B cell (primary cell): ENCODE measurements around the gene ZBTB11. TPM values are rescaled to one million over a fixed set of nuclear protein-coding genes. Genes with fewer than 3 reads are reported as not detected.
"Not testable (repeated sequence)": the region's sequence is repeated elsewhere in the genome, so short reads cannot be mapped to it uniquely, and the experiment has no call there.

Experiments used
- ATAC-seq: fragments of 200-7000 bp; cut with Tn5 transposase; one replicate; pipeline ENCODE4 v1.10.0; 2021; ENCODE audit warnings: low read depth, mild to moderate bottlenecking, moderate number of reproducible peaks, moderate library complexity
- CTCF ChIA-PET: fragments of 350-600 bp; sonication (Branson Sonifier 250); formaldehyde crosslinking; loops from one replicate; lab custom pipeline; 2021; ENCODE audit warnings: antibody characterized with exemption, inconsistent platforms; lab: Charles Lee
- POLR2A ChIA-PET: fragments of 350-600 bp; sonication (Branson Sonifier 250); formaldehyde crosslinking; loops from one replicate; lab custom pipeline; 2021; ENCODE audit warnings: antibody characterized with exemption; lab: Charles Lee
- DNase-seq: peaks from one replicate; pipeline ENCODE4 v3.0.0; 2013
- H2AFZ ChIP-seq: 2 replicates; pipeline ENCODE4 v1.6.1; 2012; ENCODE audit warnings: mild to moderate bottlenecking, low read depth, low read length; ENCODE audit not compliant: insufficient read depth, poor library complexity, severe bottlenecking
- H3K27ac ChIP-seq, 2 donors: 1 replicate in 1 of 2; 2 replicates in 1 of 2; pipeline ENCODE4 v1.5.1; 2012 to 2013; ENCODE audit warnings: low read length in 2 of 2, mild to moderate bottlenecking in 2 of 2, moderate library complexity in 1 of 2
- H3K27me3 ChIP-seq, 4 experiments: fragments of 200-600 bp in 1 of 4; sonication (generic) in 1 of 4; replicated peaks in 1 of 4; 1 replicate in 2 of 4; 2 replicates in 2 of 4; pipeline versions ENCODE4 v1.6.1 to v1.7.0; 2013 to 2016; ENCODE audit warnings: low read length in 3 of 4, mild to moderate bottlenecking in 2 of 4, mixed read lengths in 1 of 4, moderate library complexity in 1 of 4; ENCODE audit not compliant: insufficient read depth in 4 of 4, control insufficient read depth in 3 of 4; ENCODE audit errors: control extremely low read depth in 1 of 4
- H3K36me3 ChIP-seq, 2 experiments: replicated peaks in 1 of 2; 1 replicate in 1 of 2; 2 replicates in 1 of 2; pipeline versions ENCODE4 v1.6.1 to v1.7.1; 2013; ENCODE audit warnings: low read length in 1 of 2; ENCODE audit not compliant: insufficient read depth in 2 of 2, control insufficient read depth in 1 of 2; ENCODE audit errors: control extremely low read depth in 1 of 2, extremely low read depth in 1 of 2
- H3K4me1 ChIP-seq, 2 donors: fragments of 200-600 bp in 1 of 2; sonication (generic) in 1 of 2; 1 replicate in 1 of 2; 2 replicates in 1 of 2; pipeline versions ENCODE4 v1.5.1 to v1.6.1; 2013 to 2017; ENCODE audit warnings: low read length in 2 of 2; ENCODE audit not compliant: control insufficient read depth in 2 of 2, insufficient read depth in 2 of 2
- H3K4me2 ChIP-seq: replicated peaks from 2 replicates; pipeline ENCODE3; 2012; ENCODE audit warnings: mild to moderate bottlenecking, low read depth, low read length; ENCODE audit not compliant: poor library complexity, severe bottlenecking
- H3K4me3 ChIP-seq, 5 experiments: fragments of 200-600 bp in 1 of 5; sonication (generic) in 1 of 5; 1 replicate in 3 of 5; 2 replicates in 2 of 5; pipeline versions ENCODE4 v1.5.1 to v1.7.0; 2011 to 2016; ENCODE audit warnings: low read length in 4 of 5, mild to moderate bottlenecking in 4 of 5, low read depth in 2 of 5, control low read depth in 1 of 5, moderate library complexity in 1 of 5; ENCODE audit not compliant: insufficient read depth in 1 of 5; ENCODE audit errors: control extremely low read depth in 1 of 5, extremely low read depth in 1 of 5
- H3K79me2 ChIP-seq: fragments of 200-600 bp; sonication (generic); one replicate; pipeline ENCODE4 v1.6.0; 2016; ENCODE audit warnings: low read length; ENCODE audit not compliant: control insufficient read depth, insufficient read depth
- H3K9ac ChIP-seq: fragments of 200-600 bp; sonication (generic); 2 replicates; pipeline ENCODE4 v1.6.1; 2017; ENCODE audit warnings: mild to moderate bottlenecking, low read length, moderate library complexity
- H3K9me3 ChIP-seq, 3 donors: one replicate each; pipeline versions ENCODE4 v1.6.1 to v1.7.1; 2013; ENCODE audit warnings: low read length in 2 of 3; ENCODE audit not compliant: control insufficient read depth in 2 of 3, insufficient read depth in 1 of 3; ENCODE audit errors: control extremely low read depth in 1 of 3
- H4K20me1 ChIP-seq: 2 replicates; pipeline ENCODE4 v1.6.0; 2012; ENCODE audit warnings: mild to moderate bottlenecking, low read length; ENCODE audit not compliant: insufficient read depth, control insufficient read depth, poor library complexity, severe bottlenecking
- H3K27ac Mint-ChIP-seq: one replicate; pipeline ENCODE4 v1.8.0; 2021; ENCODE audit warnings: mixed read lengths
- H3K27me3 Mint-ChIP-seq: one replicate; pipeline ENCODE4 v1.8.0; 2021; ENCODE audit warnings: mixed read lengths
- H3K4me1 Mint-ChIP-seq: one replicate; pipeline ENCODE4 v1.8.0; 2021; ENCODE audit warnings: mixed read lengths
- H3K4me3 Mint-ChIP-seq: one replicate; pipeline ENCODE4 v1.8.0; 2021; ENCODE audit warnings: mixed read lengths
- H3K9me3 Mint-ChIP-seq: one replicate; pipeline ENCODE4 v1.8.0; 2022; ENCODE audit warnings: mixed read lengths; ENCODE audit not compliant: insufficient read depth
- WGBS: methylation state at CpG from one replicate; pipeline ENCODE4 v1.1.5; 2013; ENCODE audit warnings: missing lambda C conversion rate; ENCODE audit not compliant: insufficient coverage; 5-methylcytosine and 5-hydroxymethylcytosine counted together
- intact Hi-C: fragments of 100-400 bp; cut with micrococcal nuclease; formaldehyde crosslinking; loops from one replicate; pipeline ENCODE4 v1.10.0; 2022
- polyA plus RNA-seq: library from polyadenylated mRNA; depleted of rRNA; stranded (reverse); fragments of >200 nt; gene quantifications from 2 replicates; pipeline ENCODE4 v1.2.3, GENCODE V29; 2012
- total RNA-seq, 2 donors: library from RNA; stranded (reverse); fragments of 120-200 nt in 1 of 2; gene quantifications; 1 replicate in 1 of 2; 2 replicates in 1 of 2; pipeline versions ENCODE4 v1.2.3 to v1.2.4, GENCODE V29; 2013 to 2022
- TF ChIP-seq, protein P1 (sequence below): fragments of 200-600 bp; IDR thresholded peaks from one replicate; pipeline ENCODE4 v1.8.0; 2022; ENCODE audit warnings: antibody characterized with exemption, mild to moderate bottlenecking

The ZBTB11 gene
- total and polyA plus RNA-seq, 2 donors (not counting 1 experiment from before 2014, with no cell fraction given): 16.3 to 42.6 TPM

GRCh38 chr3:101693540-101693939, 16.6 kb upstream of the ZBTB11 start:
- POLR2A ChIA-PET, H3K4me1 Mint-ChIP-seq, H3K4me3 Mint-ChIP-seq, H3K4me1 ChIP-seq, H3K27ac ChIP-seq, H3K36me3 ChIP-seq, H3K9me3 Mint-ChIP-seq, H3K79me2 ChIP-seq, H3K27ac Mint-ChIP-seq, H4K20me1 ChIP-seq, H3K4me2 ChIP-seq, H3K9me3 ChIP-seq, H3K27me3 Mint-ChIP-seq, H3K9ac ChIP-seq, H3K27me3 ChIP-seq, H3K4me3 ChIP-seq, H2AFZ ChIP-seq, intact Hi-C loops: not testable (repeated sequence)
- TF ChIP-seq, protein P1, sequence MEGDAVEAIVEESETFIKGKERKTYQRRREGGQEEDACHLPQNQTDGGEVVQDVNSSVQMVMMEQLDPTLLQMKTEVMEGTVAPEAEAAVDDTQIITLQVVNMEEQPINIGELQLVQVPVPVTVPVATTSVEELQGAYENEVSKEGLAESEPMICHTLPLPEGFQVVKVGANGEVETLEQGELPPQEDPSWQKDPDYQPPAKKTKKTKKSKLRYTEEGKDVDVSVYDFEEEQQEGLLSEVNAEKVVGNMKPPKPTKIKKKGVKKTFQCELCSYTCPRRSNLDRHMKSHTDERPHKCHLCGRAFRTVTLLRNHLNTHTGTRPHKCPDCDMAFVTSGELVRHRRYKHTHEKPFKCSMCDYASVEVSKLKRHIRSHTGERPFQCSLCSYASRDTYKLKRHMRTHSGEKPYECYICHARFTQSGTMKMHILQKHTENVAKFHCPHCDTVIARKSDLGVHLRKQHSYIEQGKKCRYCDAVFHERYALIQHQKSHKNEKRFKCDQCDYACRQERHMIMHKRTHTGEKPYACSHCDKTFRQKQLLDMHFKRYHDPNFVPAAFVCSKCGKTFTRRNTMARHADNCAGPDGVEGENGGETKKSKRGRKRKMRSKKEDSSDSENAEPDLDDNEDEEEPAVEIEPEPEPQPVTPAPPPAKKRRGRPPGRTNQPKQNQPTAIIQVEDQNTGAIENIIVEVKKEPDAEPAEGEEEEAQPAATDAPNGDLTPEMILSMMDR: peak; percentile 55
- DNase-seq (peak; percentile 50), ATAC-seq (peak; percentile 89)
- 90% methylated on average over 9 of the region's 13 CpGs for WGBS
- CTCF ChIA-PET: interaction anchor here (1.1 kb wide), 1 partner anchor 9 kb away, joined by 5 read pairs; no protein-coding TSS in a partner anchor

DNA sequence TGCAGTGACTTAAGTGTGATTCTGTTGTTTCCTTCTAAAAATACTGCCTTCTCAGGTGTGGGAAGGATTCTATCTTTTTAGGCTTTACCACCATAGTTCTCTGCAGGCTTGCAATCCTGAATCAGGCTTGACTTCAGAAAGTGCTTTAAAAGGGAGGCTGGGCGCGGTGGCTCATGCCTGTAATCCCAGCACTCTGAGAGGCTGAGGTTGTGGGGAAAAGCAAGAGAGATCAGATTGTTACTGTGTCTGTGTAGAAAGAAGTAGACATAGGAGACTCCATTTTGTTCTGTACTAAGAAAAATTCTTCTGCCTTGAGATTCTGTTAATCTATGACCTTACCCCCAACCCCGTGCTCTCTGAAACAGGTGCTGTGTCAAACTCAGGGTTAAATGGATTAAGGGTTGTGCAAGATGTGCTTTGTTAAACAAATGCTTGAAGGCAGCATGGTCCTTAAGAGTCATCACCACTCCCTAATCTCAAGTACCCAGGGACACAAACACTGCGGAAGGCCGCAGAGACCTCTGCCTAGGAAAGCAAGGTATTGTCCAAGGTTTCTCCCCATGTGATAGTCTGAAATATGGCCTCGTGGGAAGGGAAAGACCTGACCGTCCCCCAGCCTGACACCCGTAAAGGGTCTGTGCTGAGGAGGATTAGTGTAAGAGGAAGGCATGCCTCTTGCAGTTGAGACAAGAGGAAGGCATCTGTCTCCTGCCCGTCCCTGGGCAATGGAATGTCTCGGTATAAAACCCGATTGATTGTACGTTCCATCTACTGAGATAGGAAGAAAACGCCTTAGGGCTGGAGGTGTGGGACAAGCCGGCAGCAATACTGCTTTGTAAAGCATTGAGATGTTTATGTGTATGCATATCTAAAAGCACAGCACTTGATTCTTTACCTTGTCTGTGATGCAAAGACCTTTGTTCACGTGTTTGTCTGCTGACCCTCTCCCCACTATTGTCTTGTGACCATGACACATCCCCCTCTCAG, 15.0 kb upstream of the ZBTB11 start:
- H3K9me3 ChIP-seq, H3K27ac ChIP-seq, H3K9ac ChIP-seq, ATAC-seq, H3K27ac Mint-ChIP-seq, H3K79me2 ChIP-seq, H3K27me3 Mint-ChIP-seq, H3K9me3 Mint-ChIP-seq, DNase-seq, H3K4me1 ChIP-seq, H2AFZ ChIP-seq, H3K4me3 ChIP-seq, H4K20me1 ChIP-seq, H3K4me2 ChIP-seq, POLR2A ChIA-PET, H3K27me3 ChIP-seq, intact Hi-C loops, H3K4me3 Mint-ChIP-seq, H3K36me3 ChIP-seq: not testable (repeated sequence)
- CTCF ChIA-PET: interaction anchor here (0.9 to 1.0 kb wide), 2 partner anchors 12 to 533 kb away, joined by 3 read pairs; no protein-coding TSS in a partner anchor
- H3K4me1 Mint-ChIP-seq: peaks cover 11% of the 10 kb centered on the region
- no CpG with 5 or more reads among the region's 15 CpGs for WGBS
